T-helper 1 cell treated with Interleukin-12 subunit alpha and Interleukin-12 subunit beta and Interleukin-4 antibody, amounts not matched to agents 30 μg/mL and 1 μg/mL, for 36 hours (primary cell): Measurements from ENCODE around the gene GRK2.
A peak's percentile ranks its signal among the peaks of the same experiment; 100 is the strongest.
"Not testable (repeated sequence)": the region's sequence is repeated elsewhere in the genome, so short reads cannot be mapped to it uniquely, and the experiment has no call there.

ENCODE experiments used
- H3K27ac Mint-ChIP-seq: one replicate; pipeline ENCODE4 v1.8.0; 2021; ENCODE audit warnings: mild to moderate bottlenecking, mixed read lengths
- H3K27me3 Mint-ChIP-seq: one replicate; pipeline ENCODE4 v1.8.0; 2021; ENCODE audit warnings: low read depth, mixed read lengths
- H3K36me3 Mint-ChIP-seq: one replicate; pipeline ENCODE4 v1.8.0; 2021; ENCODE audit warnings: low read depth, mixed read lengths
- H3K4me1 Mint-ChIP-seq: one replicate; pipeline ENCODE4 v1.8.0; 2021; ENCODE audit warnings: low read depth, mixed read lengths
- H3K4me3 Mint-ChIP-seq: one replicate; pipeline ENCODE4 v1.8.0; 2021; ENCODE audit warnings: mild to moderate bottlenecking, moderate library complexity, mixed read lengths
- H3K9me3 Mint-ChIP-seq: one replicate; pipeline ENCODE4 v1.8.0; 2021; ENCODE audit warnings: mixed read lengths

GRK2 gene

DNA sequence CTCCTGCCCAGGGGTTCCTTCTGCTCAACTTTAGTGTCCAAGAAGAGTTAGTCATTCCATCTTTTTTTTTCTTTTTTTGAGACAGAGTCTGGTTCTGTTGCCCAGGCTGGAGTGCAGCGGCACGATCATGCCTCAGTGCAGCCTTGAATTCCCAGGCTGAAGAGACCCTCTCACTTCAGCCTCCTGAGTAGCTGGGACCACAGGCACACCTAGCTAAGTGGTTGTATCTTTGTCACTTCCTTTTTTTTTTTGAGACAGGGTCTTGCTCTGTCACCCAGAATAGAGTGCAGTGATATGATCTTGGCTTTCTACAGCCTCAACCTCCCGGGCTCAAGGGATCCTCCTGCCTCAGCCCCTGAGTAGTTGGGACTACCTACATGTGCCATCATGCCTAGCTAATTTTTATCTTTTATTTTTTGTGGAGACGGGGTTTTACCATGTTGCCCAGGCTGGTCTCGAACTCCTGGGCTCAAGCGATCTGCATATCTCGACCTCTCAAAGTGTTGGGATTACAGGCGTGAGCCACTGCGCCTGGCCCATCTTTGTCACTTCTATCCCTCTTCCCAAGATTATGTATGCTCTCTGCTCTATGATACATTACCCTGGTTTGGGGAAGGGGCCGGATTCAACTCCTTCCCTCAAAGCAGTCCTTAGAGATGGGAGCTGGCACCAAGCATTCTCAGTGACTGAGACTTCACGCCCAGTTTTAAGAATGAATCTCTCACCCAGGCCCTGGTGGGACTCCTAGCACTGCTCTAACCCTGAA is 47.0 kb downstream of the GRK2 start:
- H3K9me3 Mint-ChIP-seq, result no peaks in the 10 kb centered on the region
- peaks cover 5% of the 10 kb centered on the region for H3K27me3 Mint-ChIP-seq
- peaks cover 10% of the 10 kb centered on the region for H3K36me3 Mint-ChIP-seq
- peaks cover 36% of the 10 kb centered on the region for H3K4me1 Mint-ChIP-seq
- peak overlapping the region; percentile 34 for H3K4me3 Mint-ChIP-seq
- peak overlapping the region; percentile 77 for H3K27ac Mint-ChIP-seq

GRCh38 chr11:67314218-67314617 is 47.9 kb downstream of the GRK2 start:
- Mint-ChIP-seq H3K27ac (peak overlapping the region; percentile 45), H3K27me3 (peaks cover 7% of the 10 kb centered on the region), H3K4me3 (peak overlapping the region; percentile 28)

GRCh38 chr11:67315325-67315909 is 49.1 kb downstream of the GRK2 start:
- Mint-ChIP-seq H3K9me3 (no peaks in the 10 kb centered on the region), H3K27me3 (peaks cover 7% of the 10 kb centered on the region), H3K4me3 (peak overlapping the region; percentile 41), H3K36me3 (peaks cover 9% of the 10 kb centered on the region), H3K4me1 (peaks cover 45% of the 10 kb centered on the region), H3K27ac (peak overlapping the region; percentile 24)

More at GRCh38 chr11:67314218-67314617, 47.9 kb downstream of the GRK2 start:
- no peaks in the 10 kb centered on the region for H3K9me3 Mint-ChIP-seq
- peaks cover 10% of the 10 kb centered on the region for H3K36me3 Mint-ChIP-seq
- peaks cover 42% of the 10 kb centered on the region for H3K4me1 Mint-ChIP-seq

GRCh38 chr11:67316882-67317204 is 50.6 kb downstream of the GRK2 start:
- H3K4me1 Mint-ChIP-seq, result peaks cover 44% of the 10 kb centered on the region
- peaks cover 7% of the 10 kb centered on the region for H3K27me3 Mint-ChIP-seq
- peaks cover 7% of the 10 kb centered on the region for H3K36me3 Mint-ChIP-seq
- peak overlapping the region; percentile 99 for H3K4me3 Mint-ChIP-seq
- H3K9me3 Mint-ChIP-seq, result no peaks in the 10 kb centered on the region
- H3K27ac Mint-ChIP-seq, result peak overlapping the region; percentile 99

GRCh38 chr11:67317205-67317887 is 51.1 kb downstream of the GRK2 start:
- Mint-ChIP-seq H3K27ac (peak overlapping the region; percentile 99), H3K9me3 (no peaks in the 10 kb centered on the region), H3K27me3 (peaks cover 7% of the 10 kb centered on the region), H3K4me3 (peak overlapping the region; percentile 99), H3K36me3 (peaks cover 4% of the 10 kb centered on the region), H3K4me1 (peaks cover 39% of the 10 kb centered on the region)

DNA sequence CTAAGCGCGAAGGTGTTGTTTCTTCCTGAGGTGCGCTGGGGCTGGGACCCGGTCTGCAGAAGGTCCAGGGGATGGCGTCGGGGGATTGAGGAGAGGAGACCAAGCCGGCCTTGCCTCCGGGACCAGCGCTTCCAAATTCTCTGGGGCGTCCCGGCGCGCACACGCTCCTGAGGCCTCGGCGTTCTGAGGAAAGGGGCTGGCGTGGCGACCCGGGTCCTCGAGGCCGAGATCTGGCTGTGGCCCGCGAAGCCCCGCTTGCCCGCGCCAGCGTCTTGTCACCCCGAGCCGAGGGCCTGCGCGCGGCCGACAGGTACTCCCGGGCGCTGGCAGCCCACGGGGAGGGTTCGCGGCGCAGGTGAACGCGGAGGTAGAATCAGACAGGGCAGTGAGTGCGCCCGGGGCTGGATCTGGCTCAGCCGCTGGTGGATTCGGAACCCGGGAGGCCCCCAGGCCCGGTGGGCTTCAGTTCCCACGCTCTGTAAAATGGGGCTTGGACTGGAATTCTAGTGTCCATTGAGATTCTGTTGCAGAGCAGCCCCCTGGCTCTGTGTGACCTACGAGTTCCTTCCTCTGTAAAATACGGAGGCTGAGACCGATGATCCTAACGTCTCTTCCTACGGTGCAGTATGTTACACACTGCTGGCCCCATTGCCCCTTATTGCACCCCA is 51.7 kb downstream of the GRK2 start:
- H3K4me3 Mint-ChIP-seq, result peak overlapping the region; percentile 99
- peaks cover 7% of the 10 kb centered on the region for H3K27me3 Mint-ChIP-seq
- peaks cover 34% of the 10 kb centered on the region for H3K4me1 Mint-ChIP-seq
- H3K36me3 Mint-ChIP-seq, result peaks cover 4% of the 10 kb centered on the region
- peak overlapping the region; percentile 99 for H3K27ac Mint-ChIP-seq
- H3K9me3 Mint-ChIP-seq, result no peaks in the 10 kb centered on the region

- not testable (repeated sequence) for H3K36me3 Mint-ChIP-seq, H3K27ac Mint-ChIP-seq, H3K27me3 Mint-ChIP-seq, H3K9me3 Mint-ChIP-seq
- H3K4me3 Mint-ChIP-seq, result peak overlapping the region; percentile 99
- H3K4me1 Mint-ChIP-seq, result peaks cover 27% of the 10 kb centered on the region
These were observed 52.6 kb downstream of the GRK2 start for GRCh38 chr11:67318876-67319275.

DNA sequence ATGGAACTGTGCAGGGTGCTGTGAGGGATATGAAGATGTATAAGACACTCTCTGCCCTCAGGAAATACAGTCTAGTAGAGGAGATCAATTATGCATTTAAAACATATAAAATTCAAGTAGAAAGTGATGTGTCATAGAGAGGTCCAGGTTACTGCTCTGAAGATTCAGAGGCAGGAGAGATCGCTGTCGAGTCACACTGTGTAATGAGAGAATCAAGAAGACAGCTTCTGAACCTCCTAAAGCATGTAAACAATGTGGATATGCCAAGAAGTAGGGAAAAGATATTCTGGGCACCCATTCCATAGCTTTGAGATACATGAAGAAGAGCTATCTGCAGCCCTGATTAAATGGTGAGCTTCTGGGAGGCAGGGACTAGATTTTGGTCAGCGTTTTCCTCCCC is 53.7 kb downstream of the GRK2 start:
- Mint-ChIP-seq H3K4me1 (peaks cover 23% of the 10 kb centered on the region), H3K9me3 (no peaks in the 10 kb centered on the region), H3K27ac (no peak overlapping the region), H3K36me3 (peaks cover 1% of the 10 kb centered on the region), H3K4me3 (no peak overlapping the region), H3K27me3 (peaks cover 7% of the 10 kb centered on the region)

DNA sequence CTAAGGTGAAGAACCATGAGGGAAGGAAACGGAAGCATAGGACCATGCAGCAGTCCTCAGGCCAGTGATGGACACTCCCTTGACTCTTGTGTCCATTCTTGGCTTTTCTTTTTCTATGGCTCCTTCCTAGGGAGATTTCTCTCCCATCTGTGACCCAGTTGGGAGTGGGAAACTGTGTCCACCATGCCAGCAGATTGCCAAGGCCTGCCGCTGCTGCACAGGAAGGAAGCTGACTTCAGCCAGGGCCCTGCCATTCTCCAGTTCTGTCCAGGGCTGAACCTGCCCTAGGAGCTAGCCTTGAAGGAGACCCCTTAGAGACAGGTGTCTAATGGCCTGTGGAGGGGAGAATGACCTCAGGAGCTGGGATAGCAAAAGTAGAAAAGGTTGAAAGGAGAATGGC is 54.4 kb downstream of the GRK2 start:
- no peaks in the 10 kb centered on the region for H3K9me3 Mint-ChIP-seq
- peaks cover 16% of the 10 kb centered on the region for H3K4me1 Mint-ChIP-seq
- no peak overlapping the region for H3K4me3 Mint-ChIP-seq
- H3K36me3 Mint-ChIP-seq, result peaks cover 1% of the 10 kb centered on the region
- peaks cover 7% of the 10 kb centered on the region for H3K27me3 Mint-ChIP-seq
- no peak overlapping the region for H3K27ac Mint-ChIP-seq

- Mint-ChIP-seq H3K36me3 (peaks cover 1% of the 10 kb centered on the region), H3K9me3 (no peaks in the 10 kb centered on the region), H3K4me1 (peaks cover 16% of the 10 kb centered on the region), H3K4me3 (no peak overlapping the region), H3K27me3 (peaks cover 7% of the 10 kb centered on the region), H3K27ac (no peak overlapping the region)
These were observed 55.1 kb downstream of the GRK2 start for GRCh38 chr11:67321313-67321871.

DNA sequence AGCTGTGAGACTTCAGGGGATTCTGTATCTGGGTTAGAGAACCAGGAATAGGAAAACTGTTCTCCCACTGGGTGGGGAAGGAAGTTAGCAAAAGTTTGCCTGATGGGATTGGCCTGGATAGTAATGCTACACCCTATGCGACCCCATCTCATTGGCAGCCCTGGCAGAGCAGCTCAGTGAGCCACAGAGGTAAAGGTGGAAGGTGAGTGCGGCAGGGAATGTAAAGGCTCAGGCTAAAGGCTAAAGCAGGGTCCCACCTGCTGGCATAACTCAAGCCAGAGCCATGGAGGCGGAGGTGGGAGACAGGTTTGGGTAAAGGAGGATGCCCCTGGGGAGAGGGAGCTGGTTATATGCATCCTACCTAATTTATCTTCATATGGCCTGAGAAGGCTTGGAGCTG is 55.8 kb downstream of the GRK2 start:
- H3K4me3 Mint-ChIP-seq, result no peak overlapping the region
- peaks cover 1% of the 10 kb centered on the region for H3K36me3 Mint-ChIP-seq
- H3K4me1 Mint-ChIP-seq, result peaks cover 13% of the 10 kb centered on the region
- H3K27me3 Mint-ChIP-seq, result peaks cover 7% of the 10 kb centered on the region
- H3K27ac Mint-ChIP-seq, result no peak overlapping the region
- H3K9me3 Mint-ChIP-seq, result no peaks in the 10 kb centered on the region

- Mint-ChIP-seq H3K9me3 (no peaks in the 10 kb centered on the region), H3K4me3 (no peak overlapping the region), H3K27ac (no peak overlapping the region), H3K36me3 (no peaks in the 10 kb centered on the region), H3K27me3 (peaks cover 2% of the 10 kb centered on the region), H3K4me1 (peaks cover 7% of the 10 kb centered on the region)
These were observed 57.3 kb downstream of the GRK2 start for GRCh38 chr11:67323526-67323925.

- no peak overlapping the region for H3K27ac Mint-ChIP-seq
- no peak overlapping the region for H3K4me3 Mint-ChIP-seq
- H3K4me1 Mint-ChIP-seq, result no peaks in the 10 kb centered on the region
- no peaks in the 10 kb centered on the region for H3K9me3 Mint-ChIP-seq
- no peaks in the 10 kb centered on the region for H3K36me3 Mint-ChIP-seq
- H3K27me3 Mint-ChIP-seq, result no peaks in the 10 kb centered on the region
These were observed 65.9 kb downstream of the GRK2 start for GRCh38 chr11:67332081-67332691.
